SK-N-SH treated with all-trans-retinoic acid at 6 μM for 48 hours (cell line): ENCODE data around the gene MORN2.

Source experiments
- ATAC-seq: fragments of 200-7000 bp; cut with Tn5 transposase; 3 replicates; pipeline ENCODE4 v1.9.1; 2020; ENCODE audit warnings: mild to moderate bottlenecking, moderate library complexity
- ARNTL ChIP-seq: fragments of 450-650 bp; formaldehyde crosslinking; IDR thresholded peaks from 2 replicates; pipeline ENCODE4 v1.5.0; 2020; ENCODE audit warnings: low read depth, mild to moderate bottlenecking, moderate library complexity, borderline replicate concordance
- BACH2 ChIP-seq: fragments of 250-450 bp; sonication (Bioruptor Pico); IDR thresholded peaks from 2 replicates; pipeline ENCODE4 v1.9.0; 2021; ENCODE audit warnings: mild to moderate bottlenecking, borderline replicate concordance
- CSDC2 ChIP-seq: fragments of 250-450 bp; sonication (Bioruptor Pico); IDR thresholded peaks from 2 replicates; pipeline ENCODE4 v1.5.0; 2020; ENCODE audit warnings: mild to moderate bottlenecking, moderate library complexity
- ESRRG ChIP-seq: fragments of 250-450 bp; sonication (Bioruptor Pico); IDR thresholded peaks from 2 replicates; pipeline ENCODE4 v1.6.1; 2021; ENCODE audit warnings: mild to moderate bottlenecking
- GLIS3 ChIP-seq: fragments of 250-450 bp; sonication (Bioruptor Pico); IDR thresholded peaks from 2 replicates; pipeline ENCODE4 v1.5.0; 2020; ENCODE audit warnings: mild to moderate bottlenecking, moderate library complexity
- ISL1 ChIP-seq: fragments of 250-450 bp; sonication (Bioruptor Pico); IDR thresholded peaks from 2 replicates; pipeline ENCODE4 v2.1.2; 2022; ENCODE audit warnings: mild to moderate bottlenecking, moderate library complexity
- OSR1 ChIP-seq: fragments of 250-450 bp; sonication (Bioruptor Pico); IDR thresholded peaks from 2 replicates; pipeline ENCODE4 v1.8.0; 2022; ENCODE audit warnings: moderate library complexity, mild to moderate bottlenecking, inconsistent platforms
- PPARA ChIP-seq: fragments of 250-450 bp; sonication (Bioruptor Pico); IDR thresholded peaks from 2 replicates; pipeline ENCODE4 v1.5.0; 2020; ENCODE audit warnings: mild to moderate bottlenecking, borderline replicate concordance
- RARB ChIP-seq: fragments of 250-450 bp; sonication (Bioruptor Pico); IDR thresholded peaks from 2 replicates; pipeline ENCODE4 v1.8.0; 2021; ENCODE audit warnings: mild to moderate bottlenecking, moderate library complexity
- TCF4 ChIP-seq: fragments of 250-450 bp; sonication (Bioruptor Pico); IDR thresholded peaks from 2 replicates; pipeline ENCODE4 v1.8.0; 2021; ENCODE audit warnings: mild to moderate bottlenecking, moderate library complexity, borderline replicate concordance
- TOX ChIP-seq: fragments of 250-450 bp; sonication (Bioruptor Pico); IDR thresholded peaks from 2 replicates; pipeline ENCODE4 v1.8.0; 2021; ENCODE audit warnings: mild to moderate bottlenecking, moderate library complexity, borderline replicate concordance
- ZFP3 ChIP-seq: fragments of 250-450 bp; sonication (Bioruptor Pico); IDR thresholded peaks from 2 replicates; pipeline ENCODE4 v1.5.0; 2020; ENCODE audit warnings: mild to moderate bottlenecking, moderate library complexity
- ZFP30 ChIP-seq: fragments of 450-650 bp; formaldehyde crosslinking; IDR thresholded peaks from 2 replicates; pipeline ENCODE4 v1.5.0; 2022; ENCODE audit warnings: mild to moderate bottlenecking, moderate library complexity
- ZNF565 ChIP-seq: fragments of 450-650 bp; formaldehyde crosslinking; conservative IDR thresholded peaks from 2 replicates; pipeline ENCODE4 v1.5.0; 2020; ENCODE audit warnings: low read depth, mild to moderate bottlenecking, moderate library complexity
- ZNF70 ChIP-seq: fragments of 450-650 bp; formaldehyde crosslinking; IDR thresholded peaks from 2 replicates; pipeline ENCODE4 v1.5.0; 2020; ENCODE audit warnings: mild to moderate bottlenecking, moderate library complexity
- ZNF8 ChIP-seq: fragments of 450-650 bp; formaldehyde crosslinking; IDR thresholded peaks from 2 replicates; pipeline ENCODE4 v1.5.0; 2020; ENCODE audit warnings: mild to moderate bottlenecking, moderate library complexity
- TF ChIP-seq, protein P1 (sequence below): fragments of 250-450 bp; sonication (Bioruptor Pico); IDR thresholded peaks from 2 replicates; pipeline ENCODE4 v1.8.0; 2021; ENCODE audit warnings: low read depth, mild to moderate bottlenecking, moderate library complexity, borderline replicate concordance
- TF ChIP-seq, protein P2 (sequence below): fragments of 250-450 bp; sonication (Bioruptor Pico); IDR thresholded peaks from 2 replicates; pipeline ENCODE4 v1.5.0; 2020; ENCODE audit warnings: mild to moderate bottlenecking, moderate library complexity
- TF ChIP-seq, protein P3 (sequence below): fragments of 250-450 bp; sonication (Bioruptor Pico); IDR thresholded peaks from 2 replicates; pipeline ENCODE4 v1.5.1; 2020; ENCODE audit warnings: low read depth, mild to moderate bottlenecking, moderate library complexity
- TF ChIP-seq, protein P4 (sequence below): fragments of 250-450 bp; sonication (Bioruptor Pico); IDR thresholded peaks from 2 replicates; pipeline ENCODE4 v1.5.1; 2021; ENCODE audit warnings: mild to moderate bottlenecking, moderate library complexity
- TF ChIP-seq, protein P5 (sequence below): fragments of 250-450 bp; sonication (Bioruptor Pico); IDR thresholded peaks from 2 replicates; pipeline ENCODE4 v1.8.0; 2020; ENCODE audit warnings: mild to moderate bottlenecking, moderate library complexity, borderline replicate concordance

The MORN2 gene

DNA sequence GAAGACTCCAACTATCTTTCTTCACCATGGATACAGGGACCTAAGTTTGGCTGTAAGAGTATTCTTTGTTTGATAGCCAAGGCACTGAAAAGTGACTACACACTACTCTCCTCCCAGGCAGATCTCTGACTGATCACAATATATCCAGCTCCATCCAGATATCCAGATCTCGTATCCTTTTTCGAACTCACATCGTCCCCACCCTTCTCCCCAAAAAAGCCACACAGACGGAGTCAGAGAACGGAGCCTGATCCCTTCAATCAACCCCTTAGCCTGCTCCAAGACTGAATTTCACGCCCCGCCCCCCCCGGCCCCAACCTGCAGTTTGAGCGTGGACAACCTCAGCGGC lies 575 bp upstream of the MORN2 start:
- ATAC-seq: peak; percentile 35
- TF ChIP-seq, protein P1, sequence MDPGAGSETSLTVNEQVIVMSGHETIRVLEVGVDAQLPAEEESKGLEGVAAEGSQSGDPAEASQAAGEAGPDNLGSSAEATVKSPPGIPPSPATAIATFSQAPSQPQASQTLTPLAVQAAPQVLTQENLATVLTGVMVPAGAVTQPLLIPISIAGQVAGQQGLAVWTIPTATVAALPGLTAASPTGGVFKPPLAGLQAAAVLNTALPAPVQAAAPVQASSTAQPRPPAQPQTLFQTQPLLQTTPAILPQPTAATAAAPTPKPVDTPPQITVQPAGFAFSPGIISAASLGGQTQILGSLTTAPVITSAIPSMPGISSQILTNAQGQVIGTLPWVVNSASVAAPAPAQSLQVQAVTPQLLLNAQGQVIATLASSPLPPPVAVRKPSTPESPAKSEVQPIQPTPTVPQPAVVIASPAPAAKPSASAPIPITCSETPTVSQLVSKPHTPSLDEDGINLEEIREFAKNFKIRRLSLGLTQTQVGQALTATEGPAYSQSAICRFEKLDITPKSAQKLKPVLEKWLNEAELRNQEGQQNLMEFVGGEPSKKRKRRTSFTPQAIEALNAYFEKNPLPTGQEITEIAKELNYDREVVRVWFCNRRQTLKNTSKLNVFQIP (CRISPR knock-in tag): no peak
- TF ChIP-seq ZFP3 (CRISPR knock-in tag) (no peak), RARB (CRISPR knock-in tag) (no peak), GLIS3 (CRISPR knock-in tag) (no peak), ZNF70 (CRISPR knock-in tag) (no peak)
- TF ChIP-seq, protein P2, sequence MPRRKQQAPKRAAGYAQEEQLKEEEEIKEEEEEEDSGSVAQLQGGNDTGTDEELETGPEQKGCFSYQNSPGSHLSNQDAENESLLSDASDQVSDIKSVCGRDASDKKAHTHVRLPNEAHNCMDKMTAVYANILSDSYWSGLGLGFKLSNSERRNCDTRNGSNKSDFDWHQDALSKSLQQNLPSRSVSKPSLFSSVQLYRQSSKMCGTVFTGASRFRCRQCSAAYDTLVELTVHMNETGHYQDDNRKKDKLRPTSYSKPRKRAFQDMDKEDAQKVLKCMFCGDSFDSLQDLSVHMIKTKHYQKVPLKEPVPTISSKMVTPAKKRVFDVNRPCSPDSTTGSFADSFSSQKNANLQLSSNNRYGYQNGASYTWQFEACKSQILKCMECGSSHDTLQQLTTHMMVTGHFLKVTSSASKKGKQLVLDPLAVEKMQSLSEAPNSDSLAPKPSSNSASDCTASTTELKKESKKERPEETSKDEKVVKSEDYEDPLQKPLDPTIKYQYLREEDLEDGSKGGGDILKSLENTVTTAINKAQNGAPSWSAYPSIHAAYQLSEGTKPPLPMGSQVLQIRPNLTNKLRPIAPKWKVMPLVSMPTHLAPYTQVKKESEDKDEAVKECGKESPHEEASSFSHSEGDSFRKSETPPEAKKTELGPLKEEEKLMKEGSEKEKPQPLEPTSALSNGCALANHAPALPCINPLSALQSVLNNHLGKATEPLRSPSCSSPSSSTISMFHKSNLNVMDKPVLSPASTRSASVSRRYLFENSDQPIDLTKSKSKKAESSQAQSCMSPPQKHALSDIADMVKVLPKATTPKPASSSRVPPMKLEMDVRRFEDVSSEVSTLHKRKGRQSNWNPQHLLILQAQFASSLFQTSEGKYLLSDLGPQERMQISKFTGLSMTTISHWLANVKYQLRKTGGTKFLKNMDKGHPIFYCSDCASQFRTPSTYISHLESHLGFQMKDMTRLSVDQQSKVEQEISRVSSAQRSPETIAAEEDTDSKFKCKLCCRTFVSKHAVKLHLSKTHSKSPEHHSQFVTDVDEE (CRISPR knock-in tag): no peak
- TF ChIP-seq, protein P3, sequence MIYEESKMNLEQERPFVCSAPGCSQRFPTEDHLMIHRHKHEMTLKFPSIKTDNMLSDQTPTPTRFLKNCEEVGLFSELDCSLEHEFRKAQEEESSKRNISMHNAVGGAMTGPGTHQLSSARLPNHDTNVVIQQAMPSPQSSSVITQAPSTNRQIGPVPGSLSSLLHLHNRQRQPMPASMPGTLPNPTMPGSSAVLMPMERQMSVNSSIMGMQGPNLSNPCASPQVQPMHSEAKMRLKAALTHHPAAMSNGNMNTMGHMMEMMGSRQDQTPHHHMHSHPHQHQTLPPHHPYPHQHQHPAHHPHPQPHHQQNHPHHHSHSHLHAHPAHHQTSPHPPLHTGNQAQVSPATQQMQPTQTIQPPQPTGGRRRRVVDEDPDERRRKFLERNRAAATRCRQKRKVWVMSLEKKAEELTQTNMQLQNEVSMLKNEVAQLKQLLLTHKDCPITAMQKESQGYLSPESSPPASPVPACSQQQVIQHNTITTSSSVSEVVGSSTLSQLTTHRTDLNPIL: no peak

DNA sequence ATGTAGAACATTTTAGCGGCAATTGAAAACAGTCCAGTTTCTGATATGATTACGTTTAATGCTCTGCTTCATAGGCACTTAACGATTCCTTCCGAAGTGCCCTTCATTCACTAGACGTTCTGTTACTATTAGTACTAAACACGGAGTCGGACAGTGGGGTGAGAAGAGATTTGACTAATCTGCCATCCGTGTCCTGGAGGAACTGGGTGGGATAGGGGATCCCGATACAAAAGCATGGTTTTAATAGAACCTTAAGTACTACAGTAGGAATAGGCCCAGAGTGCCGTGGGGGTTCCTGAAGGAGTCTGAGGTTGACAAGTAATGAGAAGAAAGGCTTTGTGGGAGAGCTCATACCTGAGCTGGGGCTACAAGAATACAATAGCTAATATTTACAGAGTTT lies 631 bp downstream of the MORN2 start:
- TF ChIP-seq ISL1 (CRISPR knock-in tag) (no peak), ZNF70 (CRISPR knock-in tag) (no peak), OSR1 (CRISPR knock-in tag) (no peak), TCF4 (CRISPR knock-in tag) (no peak)
- TF ChIP-seq, all 23 proteins: peak for 0
- peak; percentile 10 for ATAC-seq

DNA sequence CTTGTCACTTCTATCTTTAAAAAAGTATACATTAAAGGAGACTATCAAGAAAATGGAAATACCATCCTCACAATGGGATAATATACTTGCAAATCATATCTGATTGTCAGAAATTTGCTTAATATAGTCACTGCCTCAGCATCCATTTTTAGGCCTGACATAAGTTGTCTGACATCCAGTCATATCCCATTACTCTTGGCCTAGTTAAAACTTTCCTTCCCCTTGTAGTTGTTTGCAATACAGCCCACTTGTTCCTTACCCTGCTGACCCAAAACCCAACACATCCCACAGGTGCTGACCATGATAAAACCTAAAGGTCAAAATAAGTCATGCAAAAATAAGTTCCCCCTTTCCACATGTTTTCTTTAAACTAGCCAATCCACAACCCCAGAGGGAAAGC lies 10.3 kb downstream of the MORN2 start:
- TF ChIP-seq OSR1 (CRISPR knock-in tag): no peak
- TF ChIP-seq, all 23 proteins: peak for 0
- ATAC-seq: no peak

DNA sequence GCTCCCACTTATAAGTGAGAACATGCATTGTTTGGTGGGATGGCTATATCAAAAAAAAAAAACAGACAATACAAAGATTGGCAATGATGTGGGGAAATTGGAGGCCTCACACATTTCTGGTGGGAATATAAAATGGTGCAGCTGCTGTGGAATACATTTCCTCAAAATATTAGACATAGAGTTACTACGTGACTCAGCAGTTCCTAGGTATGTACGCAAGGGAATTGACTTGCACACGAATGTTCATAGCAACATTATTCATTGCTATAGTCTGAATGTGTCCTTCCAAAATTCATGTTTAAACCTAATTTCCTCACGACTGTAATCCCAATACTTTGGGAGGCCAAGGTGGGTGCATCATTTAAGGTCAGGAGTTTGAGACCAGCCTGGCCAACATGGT lies 11.6 kb downstream of the MORN2 start:
- ATAC-seq: no peak
- TF ChIP-seq, protein P1 (CRISPR knock-in tag): no peak
- TF ChIP-seq, protein P2 (CRISPR knock-in tag): no peak
- no peak for TF ChIP-seq CSDC2 (CRISPR knock-in tag)
- no peak for TF ChIP-seq TOX (CRISPR knock-in tag)
- no peak for TF ChIP-seq GLIS3 (CRISPR knock-in tag)
- TF ChIP-seq OSR1 (CRISPR knock-in tag): no peak
- TF ChIP-seq, protein P4, sequence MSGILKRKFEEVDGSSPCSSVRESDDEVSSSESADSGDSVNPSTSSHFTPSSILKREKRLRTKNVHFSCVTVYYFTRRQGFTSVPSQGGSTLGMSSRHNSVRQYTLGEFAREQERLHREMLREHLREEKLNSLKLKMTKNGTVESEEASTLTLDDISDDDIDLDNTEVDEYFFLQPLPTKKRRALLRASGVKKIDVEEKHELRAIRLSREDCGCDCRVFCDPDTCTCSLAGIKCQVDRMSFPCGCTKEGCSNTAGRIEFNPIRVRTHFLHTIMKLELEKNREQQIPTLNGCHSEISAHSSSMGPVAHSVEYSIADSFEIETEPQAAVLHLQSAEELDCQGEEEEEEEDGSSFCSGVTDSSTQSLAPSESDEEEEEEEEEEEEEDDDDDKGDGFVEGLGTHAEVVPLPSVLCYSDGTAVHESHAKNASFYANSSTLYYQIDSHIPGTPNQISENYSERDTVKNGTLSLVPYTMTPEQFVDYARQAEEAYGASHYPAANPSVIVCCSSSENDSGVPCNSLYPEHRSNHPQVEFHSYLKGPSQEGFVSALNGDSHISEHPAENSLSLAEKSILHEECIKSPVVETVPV (CRISPR knock-in tag): no peak
- TF ChIP-seq ZFP30 (CRISPR knock-in tag): no peak
- no peak for TF ChIP-seq BACH2 (CRISPR knock-in tag)
- TF ChIP-seq RARB (CRISPR knock-in tag): no peak
- no peak for TF ChIP-seq ZNF8 (CRISPR knock-in tag)
- no peak for TF ChIP-seq ESRRG (CRISPR knock-in tag)
- no peak for TF ChIP-seq ZFP3 (CRISPR knock-in tag)
- TF ChIP-seq ARNTL (CRISPR knock-in tag): no peak
- no peak for TF ChIP-seq ZNF565
- TF ChIP-seq, protein P5, sequence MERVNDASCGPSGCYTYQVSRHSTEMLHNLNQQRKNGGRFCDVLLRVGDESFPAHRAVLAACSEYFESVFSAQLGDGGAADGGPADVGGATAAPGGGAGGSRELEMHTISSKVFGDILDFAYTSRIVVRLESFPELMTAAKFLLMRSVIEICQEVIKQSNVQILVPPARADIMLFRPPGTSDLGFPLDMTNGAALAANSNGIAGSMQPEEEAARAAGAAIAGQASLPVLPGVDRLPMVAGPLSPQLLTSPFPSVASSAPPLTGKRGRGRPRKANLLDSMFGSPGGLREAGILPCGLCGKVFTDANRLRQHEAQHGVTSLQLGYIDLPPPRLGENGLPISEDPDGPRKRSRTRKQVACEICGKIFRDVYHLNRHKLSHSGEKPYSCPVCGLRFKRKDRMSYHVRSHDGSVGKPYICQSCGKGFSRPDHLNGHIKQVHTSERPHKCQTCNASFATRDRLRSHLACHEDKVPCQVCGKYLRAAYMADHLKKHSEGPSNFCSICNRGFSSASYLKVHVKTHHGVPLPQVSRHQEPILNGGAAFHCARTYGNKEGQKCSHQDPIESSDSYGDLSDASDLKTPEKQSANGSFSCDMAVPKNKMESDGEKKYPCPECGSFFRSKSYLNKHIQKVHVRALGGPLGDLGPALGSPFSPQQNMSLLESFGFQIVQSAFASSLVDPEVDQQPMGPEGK (CRISPR knock-in tag): no peak
- no peak for TF ChIP-seq ZNF70 (CRISPR knock-in tag)
- TF ChIP-seq, protein P3: no peak
- no peak for TF ChIP-seq PPARA (CRISPR knock-in tag)
